Measurements from ENCODE around the gene NDUFB2.
A peak's percentile ranks its signal among the peaks of the same experiment; 100 is the strongest.
"Not testable (repeated sequence)": the region's sequence is repeated elsewhere in the genome, so short reads cannot be mapped to it uniquely, and the experiment has no call there.

Gene NDUFB2

DNA sequence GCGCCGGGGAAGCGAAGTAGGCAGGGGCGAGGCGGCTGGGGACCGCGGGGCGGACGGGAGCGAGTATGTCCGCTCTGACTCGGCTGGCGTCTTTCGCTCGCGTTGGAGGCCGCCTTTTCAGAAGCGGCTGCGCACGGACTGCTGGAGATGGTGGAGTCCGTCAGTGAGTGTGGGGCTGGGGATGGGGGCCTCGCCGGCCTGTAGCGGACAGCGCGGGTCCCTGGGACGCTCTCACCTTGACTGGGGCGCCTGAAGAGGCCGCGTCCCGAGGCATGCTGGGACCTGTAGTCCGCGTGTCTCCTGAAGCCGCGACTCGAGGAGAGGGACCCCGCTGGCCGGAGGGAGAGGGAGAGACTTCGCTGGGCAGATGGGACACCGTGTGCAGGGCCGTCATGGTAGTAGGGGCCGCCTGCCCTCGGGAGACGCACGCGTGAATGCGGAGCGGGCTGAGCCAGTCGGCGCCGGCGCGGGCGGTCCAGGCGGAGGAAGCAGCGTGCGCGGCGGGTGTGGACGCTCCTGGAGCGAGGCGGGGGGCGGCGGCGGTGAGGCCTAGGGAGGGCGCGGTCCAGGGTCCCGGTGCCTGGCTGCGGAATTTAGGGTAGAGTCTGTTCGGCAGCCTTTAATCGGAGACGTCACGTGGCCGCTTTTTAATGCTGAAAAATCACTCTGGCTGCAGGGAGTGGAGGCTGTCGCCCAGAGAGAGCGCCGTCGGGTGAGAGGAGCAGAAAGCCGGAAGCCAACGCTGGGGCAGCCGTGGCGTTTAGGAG is at the start of gene NDUFB2:
NDUFB2 (plus strand) TSS at position 29 of the 767 bp plus-strand sequence; CDS start at position 66, 37 bp downstream.
- peak; percentile 56 for DNase-seq

DNA sequence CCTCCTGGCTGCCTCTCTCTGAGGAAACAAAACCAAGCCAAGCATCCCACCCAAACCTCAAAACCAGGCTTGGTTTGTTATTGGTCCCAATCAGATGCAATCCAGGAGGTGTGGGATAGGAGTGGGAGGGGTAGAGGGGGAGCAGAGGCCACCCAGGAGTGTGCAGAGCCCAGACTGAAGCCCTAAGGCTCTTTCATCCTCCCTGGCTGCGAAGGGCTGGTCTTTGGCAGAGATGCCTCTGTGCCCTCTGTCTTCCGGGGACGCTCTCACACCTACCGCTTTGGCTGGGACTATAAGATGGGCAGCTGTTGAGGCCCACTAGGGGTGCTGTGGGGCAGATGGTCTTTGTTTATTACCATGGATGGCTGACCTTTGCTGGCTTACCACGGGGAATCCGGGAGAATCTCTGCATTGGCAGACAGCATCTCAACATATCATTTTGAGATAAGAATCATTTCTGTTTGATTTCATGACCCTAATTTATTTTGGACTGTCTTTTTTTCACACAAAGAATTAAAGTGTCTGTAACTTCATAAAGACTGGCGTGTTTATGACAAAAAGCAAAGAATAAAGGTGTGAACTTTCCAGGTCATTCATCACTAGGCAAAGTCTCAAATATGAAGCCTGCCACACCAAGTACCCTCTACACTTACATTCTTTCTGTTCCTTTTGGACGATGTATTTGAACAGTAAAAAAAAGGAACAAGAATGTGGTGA is 49.4 kb upstream of the NDUFB2 start:
- peak; percentile 40 for DNase-seq

DNA sequence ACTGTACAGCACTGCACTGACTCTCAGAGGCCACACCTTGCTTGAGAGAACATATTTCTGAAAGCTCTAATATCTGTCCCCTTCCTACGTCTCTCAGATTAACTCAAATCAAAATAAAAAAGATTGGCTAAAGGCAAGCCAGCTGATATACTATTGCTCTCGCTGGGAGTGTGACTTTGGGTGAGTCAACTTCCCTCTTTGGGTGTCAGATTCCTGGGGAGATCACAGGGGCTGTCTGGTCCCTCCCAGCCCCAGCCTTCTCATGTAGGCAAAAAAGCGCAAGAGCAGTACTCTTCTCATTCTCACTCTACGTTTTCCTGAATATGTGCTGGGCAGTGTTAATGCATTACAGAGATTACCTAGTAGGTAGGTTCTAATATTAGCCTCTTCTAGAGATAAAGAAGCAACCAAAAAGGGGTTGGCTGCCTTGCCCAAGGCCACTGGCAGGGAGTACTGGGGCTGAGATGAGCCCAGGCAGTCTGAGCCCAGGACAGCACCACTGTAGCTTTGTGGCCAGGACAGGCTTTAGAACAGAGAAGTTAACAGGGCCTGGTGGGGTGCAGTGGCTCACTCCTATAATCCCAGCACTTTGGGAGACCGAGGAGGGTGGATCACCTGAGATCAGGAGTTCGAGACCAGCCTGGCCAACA is 46.8 kb upstream of the NDUFB2 start:
- DNase-seq = no peak

DNA sequence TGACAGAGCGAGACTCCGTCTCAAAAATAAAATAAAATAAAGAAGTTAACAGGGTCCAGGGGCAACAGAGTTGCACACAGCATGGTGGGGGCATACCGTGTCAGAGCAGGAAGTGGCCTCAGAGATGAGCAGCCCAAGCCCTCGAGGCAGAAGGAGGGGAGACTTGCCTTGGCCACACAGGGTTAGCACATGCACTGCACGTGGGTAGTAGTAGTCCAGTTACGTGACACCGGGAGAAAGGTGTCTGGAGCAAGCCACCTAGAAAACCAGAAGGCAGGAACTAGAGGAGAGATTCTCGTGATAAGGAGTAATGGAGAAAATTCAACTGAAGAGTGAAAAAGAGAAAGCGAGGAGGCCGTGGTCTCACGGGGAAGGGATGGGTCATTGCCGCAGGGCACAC is 46.1 kb upstream of the NDUFB2 start:
- no peak for DNase-seq

DNA sequence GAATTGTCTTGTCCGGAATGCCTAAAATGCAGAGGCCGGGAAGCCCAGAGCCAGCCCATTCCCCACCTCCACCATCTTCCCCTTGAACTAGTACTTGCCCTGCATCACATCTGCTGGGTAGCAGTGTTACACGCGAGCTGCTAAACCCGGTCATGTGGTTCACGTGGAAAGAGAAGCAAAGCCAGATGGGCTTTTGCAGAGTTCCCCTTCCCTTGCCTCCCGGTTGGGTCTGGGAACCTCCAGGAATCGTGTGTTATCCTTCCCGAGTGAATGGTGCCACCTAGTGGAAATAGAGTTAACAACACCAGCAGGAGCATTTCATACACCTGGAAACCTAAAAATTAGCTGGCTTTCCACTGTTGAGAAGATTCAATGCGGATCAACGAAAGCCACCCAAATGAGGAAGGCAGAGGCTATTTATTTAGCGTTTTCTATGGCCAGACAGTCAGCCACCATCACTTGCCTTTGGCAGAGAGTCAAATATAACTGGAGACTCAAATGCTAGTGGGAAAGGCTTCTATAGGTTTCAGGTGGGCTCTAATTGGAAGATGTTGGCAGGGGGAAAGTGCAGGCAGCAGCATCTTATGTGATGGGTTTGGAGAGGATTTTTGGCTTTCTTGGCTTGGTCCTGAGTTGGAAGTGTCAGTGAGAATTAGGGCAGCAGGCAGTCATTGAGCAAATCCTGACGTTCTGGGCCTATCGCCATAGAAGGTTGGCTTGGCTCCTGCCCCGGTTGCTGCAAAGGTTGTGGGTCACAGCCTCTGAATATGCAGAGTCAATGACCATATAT is 43.0 kb upstream of the NDUFB2 start:
- no peak for DNase-seq

DNA sequence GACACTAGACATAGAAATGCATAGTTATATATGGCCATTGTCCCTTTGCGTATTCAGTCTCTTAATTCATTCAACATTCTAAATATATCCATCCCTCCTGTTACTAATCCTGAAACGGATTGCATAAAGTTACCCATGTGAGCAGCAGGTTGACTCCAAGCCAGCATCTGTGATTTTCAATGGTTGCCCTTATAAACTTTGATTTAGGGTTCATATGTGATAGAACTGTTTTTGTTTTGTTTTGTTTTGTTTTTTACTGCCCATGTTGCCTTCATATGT is 42.5 kb upstream of the NDUFB2 start:
- no peak for DNase-seq

DNA sequence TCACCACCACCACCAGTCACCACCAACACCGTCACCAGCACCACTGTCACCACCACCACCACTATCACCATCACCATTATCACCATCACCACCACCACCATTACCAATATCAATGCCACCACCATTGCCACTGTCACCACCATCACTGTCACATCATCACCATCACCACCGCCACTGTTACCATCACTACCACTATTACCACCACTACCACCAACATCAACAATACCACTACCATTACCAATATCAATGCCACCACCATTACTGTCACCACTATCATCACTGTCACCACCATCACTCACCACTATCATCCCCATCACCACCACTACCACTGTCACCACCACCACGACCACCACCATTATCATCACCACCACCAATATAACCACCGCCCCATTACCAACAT is 41.8 kb upstream of the NDUFB2 start:
- no peak for DNase-seq

DNA sequence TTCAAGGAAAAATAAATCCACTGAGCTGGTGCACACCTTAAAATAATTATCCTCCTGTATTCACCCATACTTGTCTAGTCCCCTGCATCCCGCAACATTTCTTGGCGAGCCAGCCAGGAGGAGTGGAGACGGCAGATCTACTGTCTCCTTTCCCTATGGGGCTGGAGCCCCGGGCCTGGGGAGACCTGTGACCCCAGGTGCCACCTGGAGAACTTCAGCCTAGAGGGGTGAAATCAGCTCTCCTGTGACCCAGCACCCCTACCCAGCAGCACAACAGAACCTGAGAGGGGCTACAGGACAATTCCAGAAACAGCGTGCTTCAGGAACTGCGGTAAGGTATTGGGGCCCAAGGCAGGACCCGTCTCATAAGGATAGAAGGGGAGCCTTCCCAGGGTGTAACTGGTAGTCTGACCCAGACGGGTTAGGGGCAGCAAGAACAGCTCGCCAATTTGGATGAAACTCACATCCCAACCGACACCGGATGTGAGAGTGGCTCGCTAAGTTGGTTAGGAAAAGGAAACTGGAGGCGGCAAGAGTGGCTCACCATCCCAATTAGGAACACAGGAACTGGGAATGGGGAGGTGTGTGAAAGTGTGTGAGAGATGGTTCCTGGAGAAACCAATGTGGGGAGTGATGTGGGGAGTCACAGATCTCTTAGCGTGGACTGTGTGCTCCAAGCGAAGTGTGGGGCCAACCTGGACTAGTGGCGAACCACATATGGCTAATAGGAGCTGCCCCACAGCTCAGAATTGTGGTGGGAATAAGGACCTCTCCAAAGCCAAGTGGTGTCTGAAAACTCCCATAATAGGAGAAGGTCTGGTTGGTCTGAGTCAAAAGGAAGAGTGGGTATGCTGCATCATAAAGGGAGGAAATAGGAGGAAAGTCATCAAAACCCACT is 40.7 kb upstream of the NDUFB2 start:
- DNase-seq = no peak

DNA sequence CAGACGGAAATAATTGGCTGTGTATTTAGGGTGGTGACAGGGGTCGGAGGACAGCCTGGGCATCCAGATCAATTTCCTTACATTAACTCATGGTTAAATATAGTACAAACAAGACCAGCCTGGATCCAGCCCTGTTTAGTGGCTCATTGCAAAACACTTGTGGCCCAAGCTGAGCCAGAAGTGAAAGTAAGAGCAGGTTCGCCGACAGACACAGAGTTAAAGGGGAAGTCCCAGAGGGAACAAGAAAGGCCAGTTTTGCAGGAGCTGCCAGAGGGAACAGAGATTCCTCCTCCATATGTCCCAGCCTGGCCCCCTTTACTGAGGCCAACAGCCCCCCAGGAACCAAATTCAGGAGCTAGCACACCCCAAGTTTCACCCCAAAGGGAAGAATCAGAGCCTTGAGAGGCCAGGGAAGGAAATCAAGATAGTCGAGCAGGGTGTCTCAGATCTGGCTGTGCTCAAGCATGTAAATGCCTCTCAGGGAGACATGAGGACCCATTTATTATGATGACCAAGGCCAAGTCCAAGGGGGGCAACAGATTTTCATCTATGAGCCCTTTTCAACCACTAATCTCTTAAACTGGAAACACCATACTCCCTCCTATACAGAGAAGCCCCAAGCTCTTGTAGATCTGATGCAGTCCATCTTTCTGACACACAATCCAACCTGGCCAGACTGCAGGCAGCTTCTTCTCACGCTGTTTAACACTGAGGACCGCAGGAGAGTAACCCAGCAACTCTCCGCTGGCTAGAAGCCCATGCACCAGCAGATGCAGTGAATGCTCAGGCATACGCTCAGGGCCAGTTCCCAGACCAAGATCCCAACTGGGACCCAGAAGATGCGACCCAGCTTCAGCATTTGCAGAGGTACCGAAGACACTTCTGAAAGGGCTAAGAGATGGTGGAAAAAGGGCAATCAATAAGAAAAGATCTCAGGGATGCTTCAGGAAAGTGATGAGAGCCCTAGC is 39.7 kb upstream of the NDUFB2 start:
- DNase-seq = no peak

DNA sequence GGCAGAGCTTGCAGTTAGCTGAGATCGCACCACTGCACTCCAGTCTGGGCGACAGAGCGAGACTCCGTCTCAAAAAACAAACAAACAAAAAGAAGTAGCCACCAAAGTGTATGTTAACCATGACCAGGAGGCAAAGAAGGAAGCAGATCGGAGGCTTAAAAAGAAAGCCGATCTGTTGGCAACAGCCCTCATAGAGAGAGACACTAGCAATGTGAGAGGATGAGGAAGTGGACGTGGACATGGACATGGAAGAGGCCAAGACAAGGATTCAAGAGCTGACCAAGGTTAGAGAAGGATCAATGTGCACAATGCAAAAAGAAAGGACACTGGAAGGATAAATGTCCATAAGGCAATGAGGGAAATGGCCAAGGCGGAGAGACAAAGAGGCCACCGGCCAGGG is 38.6 kb upstream of the NDUFB2 start:
- no peak for DNase-seq

DNA sequence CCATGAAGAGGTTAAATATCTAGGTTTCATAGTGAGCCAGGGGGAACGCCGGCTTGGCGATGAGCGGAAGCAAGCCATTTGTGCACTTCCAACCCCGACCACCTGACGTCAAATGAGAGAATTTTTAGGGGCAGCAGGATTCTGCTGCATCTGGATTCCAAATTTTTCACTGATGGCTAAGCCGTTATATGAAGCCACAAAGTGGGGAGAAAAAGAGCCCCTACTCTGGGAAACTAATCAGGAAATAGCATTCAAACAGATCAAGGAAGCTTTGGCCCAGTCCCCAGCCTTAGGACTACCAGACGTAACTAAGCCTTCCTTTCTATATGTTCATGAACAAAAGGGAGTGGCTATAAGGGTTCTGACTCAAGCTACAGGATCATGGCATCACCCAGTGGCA is 36.7 kb upstream of the NDUFB2 start:
- no peak for DNase-seq

DNA sequence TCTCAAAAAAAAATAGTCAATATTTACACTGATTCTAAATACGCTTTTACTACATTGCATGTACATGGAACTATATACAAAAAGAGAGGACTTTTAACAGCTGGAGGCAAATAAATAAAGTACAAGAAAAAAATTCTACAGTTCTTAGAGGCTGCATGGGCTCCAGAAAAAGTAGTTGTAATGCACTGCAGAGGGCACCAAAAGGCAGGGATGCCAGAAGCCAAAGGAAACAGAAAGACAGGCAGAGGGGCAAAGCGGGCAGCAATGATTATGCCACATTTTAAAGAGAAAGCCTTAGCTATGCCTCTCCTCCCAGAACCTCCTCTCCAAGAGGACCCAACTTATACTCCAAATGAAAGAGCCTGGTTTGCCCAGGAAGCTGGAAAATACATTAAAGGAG is 35.4 kb upstream of the NDUFB2 start:
- DNase-seq = no peak

DNA sequence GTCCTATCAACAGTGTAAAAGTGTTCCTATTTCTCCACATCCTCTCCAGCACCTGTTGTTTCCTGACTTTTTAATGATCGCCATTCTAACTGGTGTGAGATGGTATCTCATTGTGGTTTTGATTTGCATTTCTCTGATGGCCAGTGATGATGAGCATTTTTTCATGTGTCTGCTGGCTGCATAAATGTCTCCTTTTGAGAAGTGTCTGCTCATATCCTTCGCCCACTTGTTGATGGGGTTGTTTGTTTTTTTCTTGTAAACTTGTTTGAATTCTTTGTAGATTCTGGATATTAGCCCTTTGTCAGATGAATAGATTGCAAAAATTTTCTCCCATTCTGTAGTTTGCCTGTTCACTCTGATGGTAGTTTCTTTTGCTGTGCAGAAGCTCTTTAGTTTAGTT is 33.6 kb upstream of the NDUFB2 start:
- DNase-seq = not testable (repeated sequence)

DNA sequence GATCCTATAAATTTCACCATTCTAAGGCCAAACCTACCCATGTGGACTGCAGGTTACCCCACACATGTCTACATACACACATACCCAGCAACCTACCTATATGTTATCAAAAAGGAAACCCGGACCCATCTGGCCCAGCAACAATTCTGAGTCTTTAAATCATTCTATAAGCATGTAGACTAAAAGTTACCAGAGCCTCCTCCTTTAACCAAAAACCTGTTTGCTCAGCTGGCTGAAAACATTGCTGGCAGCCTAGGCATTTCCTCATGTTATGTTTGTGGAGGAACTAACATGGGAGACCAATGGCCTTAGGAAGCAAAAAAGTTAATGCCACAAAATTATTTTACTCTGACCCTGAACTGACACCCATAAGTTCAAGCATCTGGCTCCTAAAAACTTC is 29.0 kb upstream of the NDUFB2 start:
- DNase-seq = no peak

DNA sequence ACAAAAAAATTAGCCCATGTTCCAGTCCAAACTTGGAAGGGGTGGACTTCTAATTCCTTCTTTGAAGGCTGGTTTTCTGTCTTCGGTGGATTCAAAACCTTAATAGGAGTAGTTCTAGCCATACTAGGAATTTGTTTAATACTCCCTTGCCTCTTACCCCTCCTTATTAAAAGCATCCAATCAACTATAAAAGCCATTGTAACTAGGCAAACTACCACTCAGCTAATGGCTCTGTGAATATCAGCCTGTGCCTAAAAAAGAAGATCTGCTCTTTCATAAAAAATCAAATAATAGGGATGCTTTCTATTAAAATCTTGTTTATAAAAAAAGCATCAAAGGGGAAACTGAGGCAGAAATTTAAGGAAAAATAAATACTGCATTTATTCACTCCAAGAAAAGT is 27.9 kb upstream of the NDUFB2 start:
- no peak for DNase-seq

DNA sequence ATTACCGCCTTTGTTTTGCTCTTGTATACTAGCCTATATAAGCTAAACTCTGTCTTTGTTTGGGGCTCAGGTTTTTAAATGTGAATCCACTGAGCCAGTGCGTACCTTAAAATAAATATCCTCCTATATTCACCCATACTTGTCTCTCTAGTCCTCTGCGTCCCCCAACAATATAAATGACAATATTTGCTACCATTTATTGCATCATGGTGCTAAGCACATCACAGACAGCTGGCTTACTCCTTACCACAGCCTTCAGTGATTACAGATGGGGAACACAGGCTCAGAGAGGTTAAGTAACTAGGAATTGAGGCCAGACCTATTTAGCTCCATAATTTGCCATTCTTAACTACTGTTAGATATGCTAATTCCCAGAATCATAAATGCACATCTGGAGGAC is 27.2 kb upstream of the NDUFB2 start:
- DNase-seq = no peak

DNA sequence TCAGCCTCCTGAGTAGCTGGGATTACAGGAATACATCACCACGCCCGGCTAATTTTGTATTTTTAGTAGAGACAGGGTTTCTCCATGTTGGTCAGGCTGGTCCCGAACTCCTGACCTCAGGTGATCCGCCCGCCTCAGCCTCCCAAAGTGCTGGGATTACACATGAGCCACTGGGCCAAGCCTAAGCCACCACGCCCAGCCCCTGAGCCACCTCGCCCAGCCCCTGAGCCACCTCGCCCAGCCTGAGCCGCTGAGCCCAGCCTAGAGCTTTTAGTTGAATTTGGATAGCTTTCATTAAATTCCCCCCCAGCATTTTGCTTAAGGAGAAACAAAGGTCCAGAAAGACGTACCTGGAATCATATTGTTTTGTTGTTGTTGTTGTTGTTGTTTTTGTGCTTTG is 26.6 kb upstream of the NDUFB2 start:
- DNase-seq = not testable (repeated sequence)

DNA sequence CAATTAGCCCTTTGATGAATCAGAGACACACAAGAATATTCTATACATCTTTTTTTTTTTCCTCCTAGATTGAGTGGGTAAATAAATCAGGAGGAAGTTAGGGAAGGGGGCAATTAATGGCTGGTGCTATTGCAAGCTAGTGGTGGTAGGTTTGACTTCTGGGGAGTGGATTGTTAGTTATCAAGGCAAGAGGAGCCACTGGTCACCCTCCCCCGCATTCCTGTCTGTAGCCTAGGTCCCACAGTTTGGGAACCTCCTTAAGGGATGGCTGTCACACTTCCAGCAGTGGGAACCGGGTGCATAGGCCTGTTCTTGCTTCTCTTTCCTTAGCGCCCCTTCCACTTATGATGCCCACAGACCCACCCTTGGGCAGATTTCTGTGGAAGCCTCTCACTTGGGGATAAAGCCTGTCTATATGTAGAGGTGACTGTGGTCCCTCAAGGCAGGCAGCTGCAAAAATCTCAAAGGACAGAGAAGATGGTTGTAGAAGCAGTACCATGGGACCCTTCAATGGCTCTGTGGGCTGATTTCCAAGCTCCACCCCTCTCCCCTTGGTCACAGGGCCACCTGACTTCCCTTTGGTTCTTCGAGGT is 26.1 kb upstream of the NDUFB2 start:
- DNase-seq = no peak

DNA sequence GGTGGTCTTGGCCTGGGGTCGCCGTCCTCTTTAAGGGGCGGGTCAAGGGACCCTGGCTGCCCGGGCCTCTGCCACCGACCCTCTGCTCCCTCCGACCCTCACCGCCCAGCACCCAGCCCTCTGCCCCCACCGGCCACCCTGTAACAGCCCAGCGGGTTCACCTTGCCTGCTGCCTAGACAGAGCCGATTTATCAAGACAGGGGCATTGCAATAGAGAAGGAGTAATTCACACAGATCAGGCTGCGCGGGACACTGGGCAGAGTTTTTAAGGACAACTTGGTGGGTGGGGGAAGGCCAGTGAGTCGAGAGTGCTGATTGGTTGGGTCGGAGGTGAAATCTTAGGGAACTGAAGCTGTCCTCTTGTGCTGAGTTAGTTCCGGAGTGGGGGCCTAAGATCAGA is 24.5 kb upstream of the NDUFB2 start:
- DNase-seq = no peak

DNA sequence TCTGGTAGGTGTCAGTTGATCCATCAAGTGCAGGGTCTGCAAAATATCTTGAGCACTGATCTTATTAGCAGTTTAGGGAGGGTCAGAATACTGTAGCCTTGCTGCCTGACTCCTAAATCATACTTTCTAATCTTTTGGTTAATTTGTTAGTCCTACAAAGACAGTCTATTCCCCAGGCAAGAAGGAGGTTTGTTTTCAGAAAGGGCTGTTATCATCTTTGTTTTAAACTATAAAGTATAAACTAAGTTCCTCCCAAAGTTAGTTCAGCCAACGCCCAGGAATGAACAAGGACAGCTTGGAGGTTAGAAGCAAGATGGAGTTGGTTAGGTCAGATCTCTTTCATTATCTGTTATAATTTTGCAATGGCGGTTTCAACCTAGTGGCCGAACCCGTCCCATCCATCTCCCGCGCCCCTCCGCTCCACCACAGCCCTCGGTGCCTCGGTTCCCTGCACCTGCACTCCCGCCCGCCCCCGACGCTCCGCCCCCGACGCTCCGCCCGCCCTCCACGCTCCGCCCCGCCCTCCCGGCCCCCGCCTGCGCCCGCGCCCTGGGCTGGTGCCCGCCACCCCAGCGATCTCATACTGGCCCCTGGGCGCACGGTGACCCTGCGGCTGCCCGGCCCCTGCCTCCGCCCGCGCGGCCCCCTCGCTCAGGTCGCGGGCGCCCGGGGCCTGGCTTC is 24.0 kb upstream of the NDUFB2 start, which contains the start of gene ADCK2:
ADCK2 (plus strand) TSS at position 564 of the 681 bp plus-strand sequence. CDS start 386 bp downstream, outside the sequence.
- peak; percentile 42 for DNase-seq

Measured in activated gamma-delta T cell treated with Interleukin-2 at 50 U/mL for 16 hours (primary cell).